ENCODE data around the gene SCGB1D2. TPM values are rescaled to one million over a fixed set of nuclear protein-coding genes. Genes with fewer than 3 reads are reported as not detected.

SCGB1D2 gene
- total RNA-seq, 1 donor = not detected

DNA sequence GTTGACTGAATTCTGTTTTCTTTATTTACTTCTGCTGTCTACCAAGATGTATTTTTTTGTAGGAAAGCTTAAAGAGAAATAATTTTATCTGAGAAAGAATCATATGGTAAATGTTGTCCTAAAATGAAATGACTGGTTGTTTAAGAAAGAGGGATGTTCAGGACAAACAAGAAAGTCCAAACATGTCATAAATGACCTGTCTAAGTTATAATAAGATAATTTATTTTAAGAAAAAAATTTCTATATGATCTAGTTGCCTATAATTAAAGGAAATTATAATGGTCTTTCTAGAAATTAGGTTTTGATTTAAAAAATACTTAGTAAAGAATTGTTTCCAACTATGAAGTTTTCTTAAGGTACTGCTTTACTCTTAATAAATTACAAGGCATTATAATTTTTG, 38.4 kb downstream of the SCGB1D2 start:
- Histone ChIP-seq H3K4me1 (ENCODE audit: insufficient read depth, low read length) (no peaks in the 10 kb centered on the region), H3K4me3 (ENCODE audit: low read length) (no peak overlapping the region), H3K9me3 (ENCODE audit: low read depth, low read length) (no peaks in the 10 kb centered on the region)

More for the DNA sequence above, 38.4 kb downstream of the SCGB1D2 start:
- H3K27me3 ChIP-seq (ENCODE audit: insufficient read depth, low read length) = peaks cover 12% of the 10 kb centered on the region

Other genes with a start within 250 kb of the SCGB1D2 start
- 10.3 TPM for gene INCENP, start 118.2 kb upstream of the SCGB1D2 start, total RNA-seq
- not detected for gene SCGB1D1, start 52.0 kb upstream of the SCGB1D2 start, total RNA-seq
- not detected for gene SCGB2A1, start 33.6 kb upstream of the SCGB1D2 start, total RNA-seq
- gene SCGB2A2, start 27.9 kb downstream of the SCGB1D2 start, total RNA-seq = not detected
- not detected for gene SCGB1D4, start 56.8 kb downstream of the SCGB1D2 start, total RNA-seq
- 6.0 TPM for gene ASRGL1, start 95.2 kb downstream of the SCGB1D2 start, total RNA-seq
- not detected for gene SCGB1A1, start 176.8 kb downstream of the SCGB1D2 start, total RNA-seq